Neuron (in vitro differentiated cells): ENCODE measurements around the gene HHAT.
A peak's percentile ranks its signal among the peaks of the same experiment; 100 is the strongest.

Experiments used
- H2AFZ ChIP-seq: one replicate; pipeline ENCODE4 v1.6.1; 2013; ENCODE audit warnings: low read depth, mild to moderate bottlenecking, inconsistent platforms, low read length, moderate library complexity
- H3K27me3 ChIP-seq: one replicate; pipeline ENCODE4 v1.6.1; 2013; ENCODE audit warnings: low read length; ENCODE audit not compliant: insufficient read depth
- H3K36me3 ChIP-seq: one replicate; pipeline ENCODE4 v1.6.1; 2013; ENCODE audit warnings: low read length; ENCODE audit not compliant: insufficient read depth
- H3K4me1 ChIP-seq: one replicate; pipeline ENCODE4 v1.6.1; 2013; ENCODE audit warnings: low read length; ENCODE audit not compliant: insufficient read depth
- H3K4me3 ChIP-seq: 2 replicates; pipeline ENCODE4 v1.5.1; 2013; ENCODE audit warnings: mild to moderate bottlenecking, low read length, moderate library complexity
- H3K9me3 ChIP-seq: one replicate; pipeline ENCODE4 v1.6.1; 2013; ENCODE audit warnings: low read length

HHAT gene

DNA sequence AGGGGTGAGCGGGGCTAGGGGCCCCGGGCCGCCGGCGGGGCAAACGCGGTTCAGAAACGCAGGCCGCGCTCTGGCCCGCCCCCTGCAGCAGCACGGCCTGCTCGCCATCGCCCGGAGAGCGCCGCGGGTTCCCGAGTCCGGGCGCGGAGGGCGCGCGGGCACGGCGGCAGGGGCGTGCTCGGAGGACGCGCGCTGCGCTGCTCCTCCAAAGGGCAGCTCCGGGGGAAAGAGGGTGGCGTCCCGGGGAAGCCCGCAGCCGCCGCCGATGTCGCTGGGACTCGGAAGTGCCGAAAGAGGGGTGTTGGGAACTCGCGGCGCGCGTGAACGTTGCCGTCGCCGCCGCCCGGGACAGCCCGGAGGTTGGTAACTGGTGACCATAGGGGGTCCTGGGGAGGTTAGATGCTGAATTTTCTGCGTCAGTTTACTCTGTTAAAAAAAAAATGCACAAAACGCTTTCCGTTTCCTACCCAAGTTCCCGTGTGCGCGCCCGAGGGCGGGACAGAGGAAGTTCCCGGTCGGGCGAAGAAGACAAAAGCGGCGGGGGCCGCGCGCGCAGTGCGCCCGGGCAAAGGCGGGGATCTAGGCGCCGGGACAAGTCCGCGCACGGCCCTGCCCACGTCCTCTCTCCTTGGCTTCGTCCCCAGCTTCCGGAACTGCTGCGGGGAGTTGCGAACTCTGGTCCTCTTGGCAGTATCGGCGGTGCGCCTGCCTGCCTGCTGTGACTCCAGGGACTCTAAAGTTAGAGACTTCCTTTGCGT is at the start of gene HHAT:
Gene HHAT (plus strand): TSS at position 157 of the 758 bp plus-strand sequence. CDS start 20,074 bp downstream, outside the sequence.
- no peaks in the 10 kb centered on the region for H3K27me3 ChIP-seq
- H3K36me3 ChIP-seq = no peaks in the 10 kb centered on the region
- H3K4me3 ChIP-seq = peak within 1 kb of the TSS; percentile 64

DNA sequence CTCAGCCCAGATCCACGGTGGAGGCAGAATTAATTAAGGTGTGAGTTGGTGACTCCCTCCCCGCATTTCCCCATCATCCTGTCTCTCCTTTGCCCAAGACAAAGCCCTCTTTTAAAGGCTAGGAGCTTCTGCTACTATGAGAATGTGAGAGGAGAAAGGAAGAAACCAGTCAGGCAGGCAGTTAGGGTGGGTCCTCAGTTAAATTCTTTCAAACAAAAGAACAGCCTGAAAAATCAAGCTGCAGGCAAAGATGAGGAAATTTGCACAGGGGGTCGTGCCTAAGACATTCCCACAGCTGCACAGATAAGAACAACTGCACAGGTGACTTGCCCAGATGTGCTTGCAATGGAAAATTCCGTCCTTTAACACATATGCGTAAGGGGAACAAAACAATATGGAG is 48.5 kb upstream of the HHAT start:
- Histone ChIP-seq H3K4me3 (no peak overlapping the region), H2AFZ (no peak overlapping the region), H3K9me3 (peaks cover 2% of the 10 kb centered on the region), H3K36me3 (no peaks in the 10 kb centered on the region), H3K27me3 (peaks cover 2% of the 10 kb centered on the region), H3K4me1 (no peaks in the 10 kb centered on the region)

More for the DNA sequence above, at the start of gene HHAT:
- H3K4me1 ChIP-seq = no peaks in the 10 kb centered on the region
- H3K9me3 ChIP-seq = no peaks in the 10 kb centered on the region
- H2AFZ ChIP-seq = peak within 1 kb of the TSS; percentile 93

DNA sequence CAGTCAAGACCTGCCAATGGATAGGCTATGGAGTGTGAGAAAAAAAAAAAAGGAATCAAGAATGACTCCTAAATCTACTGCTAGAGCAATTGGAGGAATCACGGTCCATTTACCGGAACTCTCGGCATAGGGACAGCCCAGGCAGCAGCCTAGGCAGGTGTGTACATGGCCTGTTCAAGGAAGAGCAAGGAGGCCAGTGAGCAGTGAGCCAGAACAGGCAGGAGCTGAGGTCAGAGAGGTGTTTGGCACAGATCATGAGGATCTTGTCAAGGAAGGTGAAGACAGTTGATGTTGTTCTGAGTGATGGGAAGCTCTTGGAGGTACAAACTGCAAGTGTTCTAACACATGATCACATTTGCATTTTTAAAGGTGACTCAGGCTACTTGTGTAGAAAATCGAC is 40.6 kb upstream of the HHAT start:
- Histone ChIP-seq H3K27me3 (peaks cover 34% of the 10 kb centered on the region), H3K4me1 (peaks cover 5% of the 10 kb centered on the region), H3K36me3 (no peaks in the 10 kb centered on the region), H3K4me3 (no peak overlapping the region), H3K9me3 (no peaks in the 10 kb centered on the region), H2AFZ (no peak overlapping the region)

DNA sequence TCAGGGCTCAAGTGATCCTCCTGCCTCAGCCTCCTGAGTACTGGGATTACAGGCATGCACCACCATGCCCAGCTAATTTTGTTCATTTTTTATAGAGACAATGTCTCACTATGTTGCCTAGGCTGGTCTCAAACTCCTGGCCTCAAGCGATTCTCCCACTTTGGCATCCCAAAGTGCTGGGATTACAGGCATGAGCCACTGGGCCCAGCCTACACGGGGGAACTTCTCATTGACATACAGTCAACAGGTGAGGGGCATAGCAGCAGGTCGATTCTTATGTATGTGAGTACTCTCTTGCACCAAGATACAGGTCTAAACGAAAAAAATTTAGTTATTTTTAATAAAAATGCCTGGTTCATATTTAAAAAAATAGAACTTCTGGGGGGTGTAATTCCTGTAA is 39.5 kb upstream of the HHAT start:
- Histone ChIP-seq H3K4me3 (no peak overlapping the region), H3K36me3 (no peaks in the 10 kb centered on the region), H3K4me1 (peaks cover 5% of the 10 kb centered on the region), H3K27me3 (peaks cover 40% of the 10 kb centered on the region), H2AFZ (no peak overlapping the region), H3K9me3 (no peaks in the 10 kb centered on the region)

DNA sequence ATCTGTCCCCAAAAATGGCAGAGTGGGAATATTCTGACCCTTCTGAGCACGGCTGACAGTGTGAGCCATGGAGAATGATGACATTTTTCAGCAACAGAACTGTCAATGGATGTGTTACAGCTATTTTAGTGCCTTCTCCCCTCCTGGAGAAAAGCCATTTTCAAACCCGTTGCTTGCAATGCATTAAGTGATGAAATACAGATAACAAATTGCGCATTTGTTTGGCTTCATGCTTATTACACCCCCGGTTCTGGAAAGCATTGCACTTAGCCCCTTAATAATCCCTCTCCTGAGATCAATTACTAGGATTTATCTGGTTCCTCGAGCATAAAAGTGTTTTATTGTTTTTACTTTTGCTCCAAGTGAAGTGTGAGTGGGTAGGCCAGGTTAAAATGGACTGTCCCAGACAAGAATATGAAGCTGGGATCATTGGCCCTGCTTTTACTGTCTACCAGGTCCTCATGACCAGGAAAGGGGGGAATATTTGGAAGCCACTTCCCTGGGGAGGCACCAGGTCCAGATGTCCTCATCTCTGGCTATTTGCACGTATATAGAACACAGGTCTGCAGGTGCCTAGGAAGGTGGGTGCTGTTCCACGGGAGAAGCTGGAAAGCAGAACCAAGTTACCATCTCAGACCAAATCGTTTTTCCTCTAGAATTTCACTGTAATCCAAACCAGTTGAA is 37.5 kb upstream of the HHAT start:
- peaks cover 13% of the 10 kb centered on the region for H3K4me1 ChIP-seq
- H3K4me3 ChIP-seq = no peak overlapping the region
- H3K36me3 ChIP-seq = no peaks in the 10 kb centered on the region

DNA sequence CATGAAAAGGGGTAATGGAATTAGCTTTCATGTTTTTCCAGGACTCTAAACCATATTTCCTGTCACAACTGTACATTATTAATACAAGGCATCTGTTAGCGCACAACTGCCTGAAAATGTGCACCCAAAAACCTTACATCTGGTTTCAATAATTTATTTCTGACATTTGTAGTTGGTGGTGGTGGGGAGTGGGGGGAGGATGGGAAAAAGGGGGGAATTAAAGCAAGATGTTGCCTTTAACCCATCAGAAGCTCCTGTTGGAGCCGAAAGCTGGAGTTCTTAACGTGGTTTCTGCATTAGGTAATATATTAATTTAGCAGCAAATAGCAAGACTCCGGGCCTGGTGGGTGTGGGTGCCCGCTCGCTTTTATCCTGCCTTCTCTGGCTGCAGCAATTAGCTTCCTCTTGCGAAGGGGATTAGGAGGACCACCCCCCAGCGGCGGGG is 36.9 kb upstream of the HHAT start:
- Histone ChIP-seq H3K4me1 (peaks cover 13% of the 10 kb centered on the region), H2AFZ (no peak overlapping the region), H3K27me3 (peaks cover 48% of the 10 kb centered on the region), H3K9me3 (no peaks in the 10 kb centered on the region), H3K36me3 (no peaks in the 10 kb centered on the region), H3K4me3 (peak overlapping the region; percentile 25)

More for the DNA sequence above, 37.5 kb upstream of the HHAT start:
- no peaks in the 10 kb centered on the region for H3K9me3 ChIP-seq
- H3K27me3 ChIP-seq = peaks cover 45% of the 10 kb centered on the region
- no peak overlapping the region for H2AFZ ChIP-seq

DNA sequence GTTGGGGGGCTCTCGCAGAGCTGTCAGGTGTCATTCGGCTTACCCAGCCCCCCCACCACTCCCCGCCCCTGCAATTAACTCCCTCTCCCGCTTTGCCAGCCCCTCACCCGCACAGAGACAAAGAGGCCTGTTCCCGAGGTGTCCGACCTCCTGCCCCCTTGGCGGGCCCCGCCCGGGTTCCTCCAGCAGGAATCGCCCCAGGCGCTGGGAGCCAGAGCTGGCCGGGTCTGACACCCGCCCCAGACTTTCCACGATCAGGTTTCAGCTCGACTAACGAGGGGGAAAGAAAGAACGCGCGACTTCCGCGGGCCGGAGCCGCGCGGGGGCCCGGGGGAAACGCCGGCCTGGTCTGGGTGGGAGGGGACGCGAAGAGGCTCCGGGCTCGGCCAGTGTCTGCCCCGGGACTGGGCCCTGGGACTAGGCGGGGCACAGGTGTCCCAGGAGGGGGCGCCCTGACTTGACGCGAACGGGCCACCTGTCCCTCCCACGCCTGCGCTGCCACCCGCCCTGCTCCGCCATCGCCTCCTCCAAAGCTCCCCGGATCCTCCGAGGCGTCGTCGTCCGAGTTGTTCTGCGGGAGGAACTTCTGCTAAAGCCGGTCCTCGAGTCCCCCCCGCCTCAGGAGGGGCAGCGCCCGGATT is 36.4 kb upstream of the HHAT start:
- no peaks in the 10 kb centered on the region for H3K36me3 ChIP-seq
- no peak overlapping the region for H2AFZ ChIP-seq
- H3K4me3 ChIP-seq = peak overlapping the region; percentile 25
- peaks cover 13% of the 10 kb centered on the region for H3K4me1 ChIP-seq
- no peaks in the 10 kb centered on the region for H3K9me3 ChIP-seq
- H3K27me3 ChIP-seq = peaks cover 50% of the 10 kb centered on the region

DNA sequence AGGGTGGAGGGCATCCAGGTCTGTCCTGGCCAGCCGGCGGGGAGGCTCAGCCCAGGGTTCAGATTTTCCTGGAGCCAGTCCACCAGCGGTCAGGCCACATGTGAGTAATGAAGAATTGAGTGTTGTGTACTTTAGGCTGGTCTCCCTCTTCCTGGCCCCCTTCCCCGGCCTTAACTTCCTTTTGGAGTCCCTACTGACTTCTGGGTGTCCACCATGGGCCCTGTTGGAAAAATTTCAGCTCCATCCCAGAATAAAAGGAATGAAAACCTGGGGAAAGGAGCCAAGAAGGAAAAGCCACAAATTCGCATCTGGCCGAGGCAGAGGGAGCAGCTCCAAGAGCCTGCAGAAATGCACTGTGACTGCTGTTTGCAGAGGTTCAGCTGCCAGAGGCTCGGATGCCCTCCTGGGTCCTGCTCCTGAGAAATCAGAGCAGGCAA is 35.5 kb upstream of the HHAT start:
- Histone ChIP-seq H3K27me3 (peaks cover 48% of the 10 kb centered on the region), H3K36me3 (no peaks in the 10 kb centered on the region), H3K4me1 (peaks cover 13% of the 10 kb centered on the region), H2AFZ (no peak overlapping the region), H3K4me3 (no peak overlapping the region), H3K9me3 (no peaks in the 10 kb centered on the region)

DNA sequence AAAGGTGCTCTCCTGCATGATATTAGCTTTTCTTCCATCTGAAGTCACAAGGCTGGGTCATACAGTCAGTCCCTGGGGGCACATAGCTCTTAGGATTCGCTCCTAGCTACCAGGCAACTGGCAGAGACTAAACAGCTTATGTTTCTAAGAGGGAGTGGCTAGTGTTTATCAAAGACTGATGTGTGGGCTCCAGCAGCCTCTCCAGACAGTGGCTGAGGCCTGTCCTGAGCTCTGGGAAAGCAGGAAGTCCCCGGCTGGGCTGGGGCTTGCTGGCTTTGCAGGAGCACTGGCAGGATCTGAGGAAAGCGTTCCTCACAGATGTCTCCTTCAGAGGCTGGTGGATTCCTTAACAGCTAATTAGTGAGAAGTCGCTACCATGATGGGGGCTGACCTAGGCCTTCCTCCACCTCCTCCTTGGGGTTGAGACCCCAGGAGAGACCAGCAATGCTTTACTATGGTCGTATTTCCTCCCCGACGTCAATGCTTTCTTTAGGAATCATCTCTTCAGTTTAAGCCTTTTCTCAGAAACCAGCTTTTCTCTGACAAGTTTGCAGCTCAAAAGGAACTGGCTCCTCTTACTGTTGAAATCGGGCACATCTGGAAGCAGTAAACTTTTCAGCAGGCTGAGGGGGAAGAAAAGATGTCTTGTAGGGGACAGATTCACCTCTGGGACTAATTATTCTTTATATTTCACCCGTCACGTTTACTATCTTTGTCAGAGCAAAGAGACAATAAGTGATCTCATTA is 33.5 kb upstream of the HHAT start:
- Histone ChIP-seq H3K4me3 (no peak overlapping the region), H3K9me3 (no peaks in the 10 kb centered on the region), H3K27me3 (peaks cover 39% of the 10 kb centered on the region), H3K4me1 (peaks cover 19% of the 10 kb centered on the region), H3K36me3 (no peaks in the 10 kb centered on the region), H2AFZ (no peak overlapping the region)

DNA sequence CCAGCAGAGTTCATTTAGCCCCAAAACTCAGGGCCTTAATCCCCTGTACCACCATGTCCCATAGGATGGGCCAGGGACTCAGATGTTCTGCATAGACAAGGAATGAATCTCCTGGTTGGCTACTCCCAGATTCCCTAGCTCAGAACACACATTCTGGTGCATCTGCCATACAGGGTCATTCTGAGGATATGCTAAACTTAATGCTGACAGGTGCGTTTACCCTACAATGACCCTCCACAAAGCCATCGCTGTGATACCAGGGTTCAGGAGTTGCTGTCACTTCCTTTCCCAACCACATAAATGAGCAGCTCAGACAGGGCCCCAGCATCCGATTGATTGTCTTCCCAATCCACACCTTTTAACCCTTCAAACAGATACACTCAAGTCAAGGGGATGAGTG is 32.0 kb upstream of the HHAT start:
- H3K4me3 ChIP-seq = no peak overlapping the region
- H2AFZ ChIP-seq = no peak overlapping the region
- H3K4me1 ChIP-seq = peaks cover 19% of the 10 kb centered on the region
- peaks cover 31% of the 10 kb centered on the region for H3K27me3 ChIP-seq
- no peaks in the 10 kb centered on the region for H3K9me3 ChIP-seq
- H3K36me3 ChIP-seq = no peaks in the 10 kb centered on the region

DNA sequence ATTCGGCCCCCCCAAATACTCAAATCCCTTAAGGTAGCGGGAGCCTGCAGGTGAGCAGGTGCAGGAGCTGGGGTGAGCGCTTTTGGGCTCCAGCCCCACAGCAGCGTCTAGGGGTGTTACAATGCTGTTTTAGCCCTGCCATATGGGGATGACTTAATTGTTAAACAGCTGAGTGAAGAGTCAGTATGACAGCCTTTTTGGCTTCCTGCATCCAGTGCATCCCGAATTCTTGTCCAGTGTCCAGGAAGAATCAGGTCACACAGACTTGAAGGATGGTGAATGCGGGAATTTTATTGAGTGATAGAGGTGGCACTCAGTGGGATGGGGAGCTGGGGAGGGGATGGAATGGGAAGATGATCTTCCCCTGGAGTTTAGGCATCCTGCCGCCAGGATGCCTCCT is 30.4 kb upstream of the HHAT start:
- H3K9me3 ChIP-seq = no peaks in the 10 kb centered on the region
- H3K4me3 ChIP-seq = no peak overlapping the region
- H2AFZ ChIP-seq = no peak overlapping the region
- H3K4me1 ChIP-seq = peaks cover 14% of the 10 kb centered on the region
- peaks cover 23% of the 10 kb centered on the region for H3K27me3 ChIP-seq
- no peaks in the 10 kb centered on the region for H3K36me3 ChIP-seq

DNA sequence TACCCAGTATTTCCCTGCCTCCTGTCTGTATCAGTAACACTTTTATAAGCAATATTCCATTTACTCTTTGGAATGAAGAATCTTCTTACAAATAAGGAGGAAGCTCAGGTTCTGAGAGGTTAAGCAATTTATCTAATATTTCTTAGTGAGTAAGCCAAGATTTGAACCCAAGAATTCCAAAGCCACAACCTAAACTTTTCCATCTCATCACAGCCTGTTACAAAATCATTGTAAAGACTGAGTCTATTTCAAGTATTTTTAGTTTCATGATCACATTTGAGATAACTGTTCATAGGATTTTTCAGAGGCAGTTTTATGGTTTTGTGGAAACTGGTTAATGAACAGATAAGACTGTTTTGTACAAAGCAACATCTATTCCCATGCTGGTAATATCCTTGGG is 29.8 kb upstream of the HHAT start:
- Histone ChIP-seq H3K27me3 (peaks cover 19% of the 10 kb centered on the region), H3K4me1 (peaks cover 14% of the 10 kb centered on the region), H3K9me3 (no peaks in the 10 kb centered on the region), H2AFZ (no peak overlapping the region), H3K36me3 (no peaks in the 10 kb centered on the region), H3K4me3 (no peak overlapping the region)
